IMR-90 (cell line): ENCODE measurements around the gene ADD1. TPM values are rescaled to one million over a fixed set of nuclear protein-coding genes. Genes with fewer than 3 reads are reported as not detected.

Source experiments
- ATAC-seq: fragments of 200-7000 bp; cut with Tn5 transposase; 2 replicates; pipeline ENCODE4 v1.9.1; 2020; ENCODE audit warnings: low read depth, mild to moderate bottlenecking, moderate library complexity
- BruUV-seq: library from RNA; stranded (reverse); fragments of 400-500 nt; replicated peaks from 2 replicates; lab custom pipeline; 2021; lab: Mats Ljungman, UMichigan
- CTCF ChIA-PET: fragments of 300-600 bp; formaldehyde crosslinking; extraction: SDS; loops from one replicate; lab custom pipeline; 2021; ENCODE audit warnings: antibody characterized with exemption; lab: Yijun Ruan, JAX
- POLR2A ChIA-PET: fragments of 300-600 bp; sonication (Branson Sonifier 250); formaldehyde crosslinking; loops from one replicate; lab custom pipeline; 2022; ENCODE audit warnings: antibody characterized with exemption; ENCODE audit not compliant: unreplicated experiment; lab: Charles Lee
- DNase-seq: peaks from one replicate; pipeline ENCODE4 v3.0.0; 2013
- H2AFZ ChIP-seq: replicated peaks from 2 replicates; pipeline ENCODE3; 2013; ENCODE audit warnings: low read length, mild to moderate bottlenecking; ENCODE audit not compliant: poor library complexity
- H2AK5ac ChIP-seq: 2 replicates; pipeline ENCODE4 v1.6.1; 2013; ENCODE audit warnings: low read depth, low read length, inconsistent platforms
- H2AK9ac ChIP-seq: replicated peaks from 2 replicates; pipeline ENCODE3; 2013; ENCODE audit warnings: mild to moderate bottlenecking, low read depth, low read length, moderate library complexity; ENCODE audit not compliant: poor library complexity
- H2BK120ac ChIP-seq: 2 replicates; pipeline ENCODE4 v1.6.1; 2013; ENCODE audit warnings: low read depth, low read length, inconsistent platforms
- H2BK15ac ChIP-seq: 3 replicates; pipeline ENCODE4 v1.6.1; 2013; ENCODE audit warnings: low read depth, low read length, inconsistent platforms
- H2BK20ac ChIP-seq: 2 replicates; pipeline ENCODE4 v1.6.1; 2013; ENCODE audit warnings: low read depth, mild to moderate bottlenecking, inconsistent platforms, low read length, moderate library complexity
- H2BK5ac ChIP-seq: 2 replicates; pipeline ENCODE4 v1.6.1; 2013; ENCODE audit warnings: mild to moderate bottlenecking, low read depth, low read length, inconsistent platforms; ENCODE audit not compliant: poor library complexity, severe bottlenecking
- H3K14ac ChIP-seq: replicated peaks from 2 replicates; pipeline ENCODE4 v1.6.1; 2013; ENCODE audit warnings: low read depth, low read length, inconsistent platforms
- H3K18ac ChIP-seq: 2 replicates; pipeline ENCODE4 v1.6.1; 2013; ENCODE audit warnings: low read depth, low read length, control low read depth
- H3K23ac ChIP-seq: 2 replicates; pipeline ENCODE4 v1.6.1; 2013; ENCODE audit warnings: low read depth, low read length, inconsistent platforms
- H3K27ac ChIP-seq: 2 replicates; pipeline ENCODE4 v1.5.1; 2013; ENCODE audit warnings: mild to moderate bottlenecking, control low read depth, low read length; ENCODE audit not compliant: insufficient read depth
- H3K27me3 ChIP-seq: 2 replicates; pipeline ENCODE4 v1.6.1; 2013; ENCODE audit warnings: low read length; ENCODE audit not compliant: control insufficient read depth, insufficient read depth
- H3K36me3 ChIP-seq: 2 replicates; pipeline ENCODE4 v1.6.1; 2013; ENCODE audit warnings: low read length, mixed read lengths; ENCODE audit not compliant: control insufficient read depth, insufficient read depth
- H3K4ac ChIP-seq: 2 replicates; pipeline ENCODE4 v1.6.1; 2013; ENCODE audit warnings: low read depth, low read length, inconsistent platforms
- H3K4me1 ChIP-seq: 2 replicates; pipeline ENCODE4 v1.6.1; 2013; ENCODE audit warnings: low read length, mixed read lengths; ENCODE audit not compliant: control insufficient read depth, insufficient read depth
- H3K4me2 ChIP-seq: 2 replicates; pipeline ENCODE4 v1.6.1; 2013; ENCODE audit warnings: low read depth, mild to moderate bottlenecking, control low read depth, low read length, moderate library complexity
- H3K4me3 ChIP-seq: 2 replicates; pipeline ENCODE4 v1.5.1; 2013; ENCODE audit warnings: low read depth, mild to moderate bottlenecking, control low read depth, low read length, moderate library complexity; ENCODE audit not compliant: insufficient read depth
- H3K56ac ChIP-seq: 2 replicates; pipeline ENCODE4 v1.6.1; 2013; ENCODE audit warnings: low read length, inconsistent platforms; ENCODE audit not compliant: insufficient read depth; ENCODE audit errors: extremely low read depth
- H3K79me1 ChIP-seq, 2 experiments: 2 replicates each; pipeline ENCODE4 v1.6.1; 2013; ENCODE audit warnings: low read length in 2 of 2, inconsistent platforms in 1 of 2, low read depth in 1 of 2
- H3K9ac ChIP-seq: 2 replicates; pipeline ENCODE4 v1.6.1; 2013; ENCODE audit warnings: low read depth, low read length, control low read depth
- H3K9me1 ChIP-seq: 2 replicates; pipeline ENCODE4 v1.6.1; 2013; ENCODE audit warnings: low read length, inconsistent platforms; ENCODE audit not compliant: insufficient read depth
- H3K9me3 ChIP-seq: 2 replicates; pipeline ENCODE4 v1.6.1; 2013; ENCODE audit warnings: low read length; ENCODE audit not compliant: control insufficient read depth, insufficient read depth
- H4K20me1 ChIP-seq: 2 replicates; pipeline ENCODE4 v1.6.1; 2013; ENCODE audit warnings: low read length, inconsistent platforms; ENCODE audit not compliant: insufficient read depth
- H4K5ac ChIP-seq: 2 replicates; pipeline ENCODE4 v1.6.1; 2013; ENCODE audit warnings: mild to moderate bottlenecking, low read depth, low read length, control low read depth
- H4K8ac ChIP-seq, 2 experiments: 2 replicates each; pipeline ENCODE4 v1.6.1; 2013; ENCODE audit warnings: low read depth in 2 of 2, low read length in 2 of 2, control low read depth in 1 of 2, inconsistent platforms in 1 of 2
- H4K91ac ChIP-seq: 2 replicates; pipeline ENCODE4 v1.6.1; 2013; ENCODE audit warnings: low read depth, low read length, inconsistent platforms; ENCODE audit not compliant: insufficient read depth
- BHLHE40 ChIP-seq: fragments of 150-350 bp; IDR thresholded peaks from 2 replicates; pipeline ENCODE4 v1.6.1; 2016; ENCODE audit warnings: mild to moderate bottlenecking, low read depth, low read length
- CEBPB ChIP-seq: IDR thresholded peaks from 2 replicates; pipeline ENCODE4 v1.6.1; 2012; ENCODE audit warnings: low read depth, low read length, improper control_type of control experiment
- CHD1 ChIP-seq: IDR thresholded peaks from 2 replicates; pipeline ENCODE4 v1.6.1; 2012; ENCODE audit warnings: low read depth, low read length, improper control_type of control experiment
- FOS ChIP-seq: fragments of 150-350 bp; IDR thresholded peaks from 2 replicates; pipeline ENCODE4 v1.6.1; 2016; ENCODE audit warnings: low read depth, low read length
- MAFK ChIP-seq: IDR thresholded peaks from 2 replicates; pipeline ENCODE4 v1.6.1; 2012; ENCODE audit warnings: low read depth, low read length, improper control_type of control experiment
- MAZ ChIP-seq: IDR thresholded peaks from 2 replicates; pipeline ENCODE4 v1.6.1; 2012; ENCODE audit warnings: low read depth, mild to moderate bottlenecking, low read length, improper control_type of control experiment, moderate library complexity, borderline replicate concordance
- MXI1 ChIP-seq: IDR thresholded peaks from 2 replicates; pipeline ENCODE4 v1.6.1; 2012; ENCODE audit warnings: low read depth, mild to moderate bottlenecking, low read length, moderate library complexity, borderline replicate concordance
- NFE2L2 ChIP-seq: fragments of 150-350 bp; IDR thresholded peaks from 2 replicates; pipeline ENCODE4 v1.6.1; 2016; ENCODE audit warnings: low read depth, mild to moderate bottlenecking, low read length
- POLR2A ChIP-seq: IDR thresholded peaks from 2 replicates; pipeline ENCODE4 v1.6.1; 2012; ENCODE audit warnings: mild to moderate bottlenecking, low read depth, low read length
- RAD21 ChIP-seq: IDR thresholded peaks from 2 replicates; pipeline ENCODE4 v1.6.1; 2012; ENCODE audit warnings: low read length, improper control_type of control experiment
- RCOR1 ChIP-seq: IDR thresholded peaks from 2 replicates; pipeline ENCODE4 v1.6.1; 2012; ENCODE audit warnings: mild to moderate bottlenecking, low read length, improper control_type of control experiment; ENCODE audit not compliant: insufficient replicate concordance
- RFX5 ChIP-seq: IDR thresholded peaks from 2 replicates; pipeline ENCODE4 v1.8.0; 2012; ENCODE audit warnings: low read depth, mild to moderate bottlenecking, low read length, moderate library complexity
- SMC3 ChIP-seq: fragments of 150-350 bp; IDR thresholded peaks from 2 replicates; pipeline ENCODE4 v1.6.1; 2016; ENCODE audit warnings: low read depth, mild to moderate bottlenecking, antibody characterized with exemption, low read length, moderate library complexity
- WGBS, 2 experiments: methylation state at CpG; one replicate each; pipeline versions ENCODE4 v1.1.5 to v1.1.7; 2013; ENCODE audit warnings: missing lambda C conversion rate in 2 of 2; ENCODE audit not compliant: insufficient read length in 1 of 2; ENCODE audit errors: extremely low coverage in 2 of 2; 5-methylcytosine and 5-hydroxymethylcytosine counted together
- dilution Hi-C: fragments of 300-500 bp; cut with HindIII; formaldehyde crosslinking; loops from one replicate; pipeline ENCODE4 v1.14.3; 2018; ENCODE audit warnings: low sequenced_read_pairs; ENCODE audit not compliant: unreplicated experiment
- in situ Hi-C: fragments of 300-500 bp; cut with MboI; formaldehyde crosslinking; loops from 3 replicates; pipeline ENCODE4 v1.14.3; 2019; ENCODE audit warnings: low sequenced_read_pairs, inconsistent platforms, mixed read lengths
- intact Hi-C: fragments of 100-400 bp; cut with micrococcal nuclease; formaldehyde crosslinking; loops from 2 replicates; pipeline ENCODE4 v1.10.0; 2022
- polyA plus RNA-seq, 3 experiments: library from polyadenylated mRNA; depleted of rRNA; stranded (reverse); fragments of >200 nt; gene quantifications; 2 replicates each; pipeline ENCODE4 v1.2.3, GENCODE V29; 2012; ENCODE audit warnings: low replicate concordance in 1 of 3
- total RNA-seq: library from RNA; depleted of rRNA; stranded (reverse); fragments of >200 nt; gene quantifications from 2 replicates; pipeline ENCODE4 v1.2.3, GENCODE V29; 2012
- TF ChIP-seq, protein P1 (sequence below): fragments of 150-350 bp; IDR thresholded peaks from 2 replicates; pipeline ENCODE4 v1.6.1; 2016; ENCODE audit warnings: low read depth, mild to moderate bottlenecking, low read length, moderate library complexity, borderline replicate concordance
- TF ChIP-seq, protein P2 (sequence below): fragments of 150-350 bp; IDR thresholded peaks from 2 replicates; pipeline ENCODE4 v1.6.1; 2017; ENCODE audit warnings: mild to moderate bottlenecking, antibody characterized with exemption, low read length, low read depth
- TF ChIP-seq, protein P3 (sequence below): conservative IDR thresholded peaks from 2 replicates; pipeline ENCODE4 v1.5.1; 2012; ENCODE audit warnings: mild to moderate bottlenecking, low read depth, low read length, improper control_type of control experiment

Gene ADD1
- total and polyA plus RNA-seq, 2 of the 4 experiments (the other 2 are of a cell fraction) = 122 to 215 TPM

DNA sequence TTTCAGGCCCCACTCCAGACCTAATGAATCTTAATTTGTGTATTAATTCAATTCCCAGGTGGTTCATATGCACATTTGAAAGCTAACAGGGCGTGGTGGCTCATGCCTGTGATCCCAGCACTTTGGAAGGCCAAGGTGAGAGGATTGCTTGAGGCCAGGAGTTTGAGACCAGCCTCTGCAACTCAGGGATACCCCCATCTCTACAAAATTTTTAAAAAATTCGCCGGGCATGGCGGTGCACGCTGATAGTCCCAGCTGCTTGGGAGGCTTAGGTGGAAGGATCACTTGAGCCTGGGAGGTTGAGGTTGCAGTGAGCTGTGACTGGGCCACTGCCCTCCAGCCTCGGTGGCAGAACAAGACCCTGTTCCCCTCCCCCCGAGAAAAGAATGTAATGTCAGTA lies 31.2 kb downstream of the ADD1 start:
- Histone ChIP-seq H2BK120ac (no peak overlapping the region), H2BK15ac (no peak overlapping the region), H2AK9ac (no peak overlapping the region), H2BK20ac (no peak overlapping the region), H2BK5ac (no peak overlapping the region), H3K27ac (no peak overlapping the region), H3K4me3 (no peak overlapping the region), H3K56ac (no peak overlapping the region), H3K36me3 (peaks cover 9% of the 10 kb centered on the region), H3K23ac (peak overlapping the region; percentile 14; the same call in 1 of the 2 replicates), H3K79me1 (peaks cover 40 to 78% of the 10 kb centered on the region in 2 experiments), H4K91ac (no peak overlapping the region), H2AFZ (no peak overlapping the region), H4K8ac (no peak overlapping the region; a peak in 1 of 4 replicates), H4K20me1 (peaks cover 51% of the 10 kb centered on the region), H3K4ac (no peak overlapping the region), H3K9me3 (no peaks in the 10 kb centered on the region), H2AK5ac (no peak overlapping the region), H3K18ac (no peak overlapping the region), H3K4me2 (no peak overlapping the region), H3K9ac (no peak overlapping the region), H3K9me1 (peaks cover 33% of the 10 kb centered on the region), H4K5ac (no peak overlapping the region), H3K14ac (peak overlapping the region; percentile 17; the same call in 1 of the 2 replicates), H3K4me1 (peaks cover 6% of the 10 kb centered on the region), H3K27me3 (no peaks in the 10 kb centered on the region)
- in situ Hi-C loops (no loop called here), intact Hi-C loops (no loop called here), dilution Hi-C loops (no loop called here)
- ChIA-PET POLR2A (no interaction called here), CTCF (no interaction called here)
- ATAC-seq (no peak), DNase-seq (no peak)
- TF ChIP-seq MAFK (no peak), RCOR1 (no peak), MXI1 (no peak), CEBPB (no peak), RFX5 (no peak), SMC3 (no peak), CHD1 (no peak), RAD21 (no peak), MAZ (no peak), NFE2L2 (no peak), POLR2A (no peak), FOS (no peak), BHLHE40 (no peak)
- TF ChIP-seq, protein P1, sequence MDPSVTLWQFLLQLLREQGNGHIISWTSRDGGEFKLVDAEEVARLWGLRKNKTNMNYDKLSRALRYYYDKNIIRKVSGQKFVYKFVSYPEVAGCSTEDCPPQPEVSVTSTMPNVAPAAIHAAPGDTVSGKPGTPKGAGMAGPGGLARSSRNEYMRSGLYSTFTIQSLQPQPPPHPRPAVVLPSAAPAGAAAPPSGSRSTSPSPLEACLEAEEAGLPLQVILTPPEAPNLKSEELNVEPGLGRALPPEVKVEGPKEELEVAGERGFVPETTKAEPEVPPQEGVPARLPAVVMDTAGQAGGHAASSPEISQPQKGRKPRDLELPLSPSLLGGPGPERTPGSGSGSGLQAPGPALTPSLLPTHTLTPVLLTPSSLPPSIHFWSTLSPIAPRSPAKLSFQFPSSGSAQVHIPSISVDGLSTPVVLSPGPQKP = no peak
- TF ChIP-seq, protein P2, sequence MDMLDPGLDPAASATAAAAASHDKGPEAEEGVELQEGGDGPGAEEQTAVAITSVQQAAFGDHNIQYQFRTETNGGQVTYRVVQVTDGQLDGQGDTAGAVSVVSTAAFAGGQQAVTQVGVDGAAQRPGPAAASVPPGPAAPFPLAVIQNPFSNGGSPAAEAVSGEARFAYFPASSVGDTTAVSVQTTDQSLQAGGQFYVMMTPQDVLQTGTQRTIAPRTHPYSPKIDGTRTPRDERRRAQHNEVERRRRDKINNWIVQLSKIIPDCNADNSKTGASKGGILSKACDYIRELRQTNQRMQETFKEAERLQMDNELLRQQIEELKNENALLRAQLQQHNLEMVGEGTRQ = no peak
- TF ChIP-seq, protein P3, sequence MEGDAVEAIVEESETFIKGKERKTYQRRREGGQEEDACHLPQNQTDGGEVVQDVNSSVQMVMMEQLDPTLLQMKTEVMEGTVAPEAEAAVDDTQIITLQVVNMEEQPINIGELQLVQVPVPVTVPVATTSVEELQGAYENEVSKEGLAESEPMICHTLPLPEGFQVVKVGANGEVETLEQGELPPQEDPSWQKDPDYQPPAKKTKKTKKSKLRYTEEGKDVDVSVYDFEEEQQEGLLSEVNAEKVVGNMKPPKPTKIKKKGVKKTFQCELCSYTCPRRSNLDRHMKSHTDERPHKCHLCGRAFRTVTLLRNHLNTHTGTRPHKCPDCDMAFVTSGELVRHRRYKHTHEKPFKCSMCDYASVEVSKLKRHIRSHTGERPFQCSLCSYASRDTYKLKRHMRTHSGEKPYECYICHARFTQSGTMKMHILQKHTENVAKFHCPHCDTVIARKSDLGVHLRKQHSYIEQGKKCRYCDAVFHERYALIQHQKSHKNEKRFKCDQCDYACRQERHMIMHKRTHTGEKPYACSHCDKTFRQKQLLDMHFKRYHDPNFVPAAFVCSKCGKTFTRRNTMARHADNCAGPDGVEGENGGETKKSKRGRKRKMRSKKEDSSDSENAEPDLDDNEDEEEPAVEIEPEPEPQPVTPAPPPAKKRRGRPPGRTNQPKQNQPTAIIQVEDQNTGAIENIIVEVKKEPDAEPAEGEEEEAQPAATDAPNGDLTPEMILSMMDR = no peak
- no CpG with 5 or more reads among the region's 7 CpGs for WGBS, 2 experiments
- BruUV-seq = no TSS peak
